B cell (primary cell): Measurements from ENCODE around the gene TBKBP1. TPM values are rescaled to one million over a fixed set of nuclear protein-coding genes. Genes with fewer than 3 reads are reported as not detected.

Source experiments
- ATAC-seq: fragments of 200-7000 bp; cut with Tn5 transposase; one replicate; pipeline ENCODE4 v1.10.0; 2021; ENCODE audit warnings: low read depth, mild to moderate bottlenecking, moderate number of reproducible peaks, moderate library complexity
- CTCF ChIA-PET: fragments of 350-600 bp; sonication (Branson Sonifier 250); formaldehyde crosslinking; loops from one replicate; lab custom pipeline; 2021; ENCODE audit warnings: antibody characterized with exemption, inconsistent platforms; lab: Charles Lee
- POLR2A ChIA-PET: fragments of 350-600 bp; sonication (Branson Sonifier 250); formaldehyde crosslinking; loops from one replicate; lab custom pipeline; 2021; ENCODE audit warnings: antibody characterized with exemption; lab: Charles Lee
- DNase-seq: peaks from one replicate; pipeline ENCODE4 v3.0.0; 2013
- H2AFZ ChIP-seq: 2 replicates; pipeline ENCODE4 v1.6.1; 2012; ENCODE audit warnings: mild to moderate bottlenecking, low read depth, low read length; ENCODE audit not compliant: insufficient read depth, poor library complexity, severe bottlenecking
- H3K27ac ChIP-seq, 2 donors: 1 replicate in 1 of 2; 2 replicates in 1 of 2; pipeline ENCODE4 v1.5.1; 2012 to 2013; ENCODE audit warnings: low read length in 2 of 2, mild to moderate bottlenecking in 2 of 2, moderate library complexity in 1 of 2
- H3K27me3 ChIP-seq, 4 experiments: fragments of 200-600 bp in 1 of 4; sonication (generic) in 1 of 4; replicated peaks in 1 of 4; 1 replicate in 2 of 4; 2 replicates in 2 of 4; pipeline versions ENCODE4 v1.6.1 to v1.7.0; 2013 to 2016; ENCODE audit warnings: low read length in 3 of 4, mild to moderate bottlenecking in 2 of 4, mixed read lengths in 1 of 4, moderate library complexity in 1 of 4; ENCODE audit not compliant: insufficient read depth in 4 of 4, control insufficient read depth in 3 of 4; ENCODE audit errors: control extremely low read depth in 1 of 4
- H3K36me3 ChIP-seq, 2 experiments: replicated peaks in 1 of 2; 1 replicate in 1 of 2; 2 replicates in 1 of 2; pipeline versions ENCODE4 v1.6.1 to v1.7.1; 2013; ENCODE audit warnings: low read length in 1 of 2; ENCODE audit not compliant: insufficient read depth in 2 of 2, control insufficient read depth in 1 of 2; ENCODE audit errors: control extremely low read depth in 1 of 2, extremely low read depth in 1 of 2
- H3K4me1 ChIP-seq, 2 donors: fragments of 200-600 bp in 1 of 2; sonication (generic) in 1 of 2; 1 replicate in 1 of 2; 2 replicates in 1 of 2; pipeline versions ENCODE4 v1.5.1 to v1.6.1; 2013 to 2017; ENCODE audit warnings: low read length in 2 of 2; ENCODE audit not compliant: control insufficient read depth in 2 of 2, insufficient read depth in 2 of 2
- H3K4me2 ChIP-seq: replicated peaks from 2 replicates; pipeline ENCODE3; 2012; ENCODE audit warnings: mild to moderate bottlenecking, low read depth, low read length; ENCODE audit not compliant: poor library complexity, severe bottlenecking
- H3K4me3 ChIP-seq, 5 experiments: fragments of 200-600 bp in 1 of 5; sonication (generic) in 1 of 5; 1 replicate in 3 of 5; 2 replicates in 2 of 5; pipeline versions ENCODE4 v1.5.1 to v1.7.0; 2011 to 2016; ENCODE audit warnings: low read length in 4 of 5, mild to moderate bottlenecking in 4 of 5, low read depth in 2 of 5, control low read depth in 1 of 5, moderate library complexity in 1 of 5; ENCODE audit not compliant: insufficient read depth in 1 of 5; ENCODE audit errors: control extremely low read depth in 1 of 5, extremely low read depth in 1 of 5
- H3K79me2 ChIP-seq: fragments of 200-600 bp; sonication (generic); one replicate; pipeline ENCODE4 v1.6.0; 2016; ENCODE audit warnings: low read length; ENCODE audit not compliant: control insufficient read depth, insufficient read depth
- H3K9ac ChIP-seq: fragments of 200-600 bp; sonication (generic); 2 replicates; pipeline ENCODE4 v1.6.1; 2017; ENCODE audit warnings: mild to moderate bottlenecking, low read length, moderate library complexity
- H3K9me3 ChIP-seq, 3 donors: one replicate each; pipeline versions ENCODE4 v1.6.1 to v1.7.1; 2013; ENCODE audit warnings: low read length in 2 of 3; ENCODE audit not compliant: control insufficient read depth in 2 of 3, insufficient read depth in 1 of 3; ENCODE audit errors: control extremely low read depth in 1 of 3
- H4K20me1 ChIP-seq: 2 replicates; pipeline ENCODE4 v1.6.0; 2012; ENCODE audit warnings: mild to moderate bottlenecking, low read length; ENCODE audit not compliant: insufficient read depth, control insufficient read depth, poor library complexity, severe bottlenecking
- H3K27ac Mint-ChIP-seq: one replicate; pipeline ENCODE4 v1.8.0; 2021; ENCODE audit warnings: mixed read lengths
- H3K27me3 Mint-ChIP-seq: one replicate; pipeline ENCODE4 v1.8.0; 2021; ENCODE audit warnings: mixed read lengths
- H3K4me1 Mint-ChIP-seq: one replicate; pipeline ENCODE4 v1.8.0; 2021; ENCODE audit warnings: mixed read lengths
- H3K4me3 Mint-ChIP-seq: one replicate; pipeline ENCODE4 v1.8.0; 2021; ENCODE audit warnings: mixed read lengths
- H3K9me3 Mint-ChIP-seq: one replicate; pipeline ENCODE4 v1.8.0; 2022; ENCODE audit warnings: mixed read lengths; ENCODE audit not compliant: insufficient read depth
- EZH2 ChIP-seq: IDR thresholded peaks from 2 replicates; pipeline ENCODE4 v1.6.1; 2012; ENCODE audit warnings: borderline replicate concordance, low read depth, mild to moderate bottlenecking, moderate library complexity, low read length; ENCODE audit not compliant: insufficient read depth, poor library complexity, severe bottlenecking
- WGBS: methylation state at CpG from one replicate; pipeline ENCODE4 v1.1.5; 2013; ENCODE audit warnings: missing lambda C conversion rate; ENCODE audit not compliant: insufficient coverage; 5-methylcytosine and 5-hydroxymethylcytosine counted together
- intact Hi-C: fragments of 100-400 bp; cut with micrococcal nuclease; formaldehyde crosslinking; loops from one replicate; pipeline ENCODE4 v1.10.0; 2022
- polyA plus RNA-seq: library from polyadenylated mRNA; depleted of rRNA; stranded (reverse); fragments of >200 nt; gene quantifications from 2 replicates; pipeline ENCODE4 v1.2.3, GENCODE V29; 2012
- total RNA-seq, 2 donors: library from RNA; stranded (reverse); fragments of 120-200 nt in 1 of 2; gene quantifications; 1 replicate in 1 of 2; 2 replicates in 1 of 2; pipeline versions ENCODE4 v1.2.3 to v1.2.4, GENCODE V29; 2013 to 2022
- TF ChIP-seq, protein P1 (sequence below): fragments of 200-600 bp; IDR thresholded peaks from one replicate; pipeline ENCODE4 v1.8.0; 2022; ENCODE audit warnings: antibody characterized with exemption, mild to moderate bottlenecking

Gene TBKBP1
- total and polyA plus RNA-seq, 2 donors (not counting 1 experiment from before 2014, with no cell fraction given), result 6.6 to 8.4 TPM

DNA sequence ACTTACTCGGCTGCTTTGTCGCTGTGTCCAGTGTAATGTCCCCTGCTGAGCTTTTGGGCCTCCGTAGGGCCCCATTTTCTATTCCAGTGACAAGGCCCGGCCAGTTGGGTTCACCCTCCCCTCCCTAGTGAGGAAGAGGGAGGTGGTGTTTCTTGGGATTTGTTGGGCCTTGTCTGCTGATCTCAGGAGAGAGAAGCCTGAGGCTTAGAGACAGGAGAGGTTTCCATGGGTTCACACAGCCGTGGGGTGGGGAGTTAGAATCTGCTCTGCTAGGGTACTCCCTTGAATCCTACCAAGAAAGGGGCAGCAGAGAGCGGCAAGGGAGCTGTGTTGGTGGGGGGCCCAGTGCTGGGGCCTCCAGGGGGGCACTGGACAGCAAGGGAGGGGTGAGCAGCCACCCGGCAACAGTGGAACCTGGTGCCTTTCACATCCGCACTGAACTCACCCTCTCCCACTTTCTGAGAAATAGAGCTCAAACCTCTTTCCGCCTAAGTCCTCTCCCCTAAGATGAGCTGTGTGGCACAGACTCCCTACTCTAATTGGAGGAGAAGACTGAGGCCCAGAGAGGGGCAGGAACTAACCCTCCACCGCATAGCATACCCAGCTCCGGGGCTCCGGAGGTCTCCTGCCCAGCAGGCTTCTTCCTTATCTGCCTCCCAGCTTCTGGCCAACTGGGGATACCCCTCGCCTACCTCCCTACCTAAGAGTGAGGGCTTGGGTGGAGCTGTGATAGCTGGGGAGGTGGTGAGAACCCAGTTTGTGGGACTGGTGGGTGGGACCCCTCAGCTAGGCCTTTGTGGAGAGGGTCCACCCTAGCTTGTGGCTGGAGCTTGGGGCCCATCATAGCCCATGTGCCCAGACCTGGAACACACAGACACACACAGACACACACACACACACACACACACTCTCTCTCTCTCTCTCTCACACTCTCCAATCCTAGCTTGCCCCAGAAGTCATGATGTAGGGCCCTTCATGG lies 6.8 kb downstream of the TBKBP1 start:
- Mint-ChIP-seq H3K4me1 (peaks cover 56% of the 10 kb centered on the region), H3K9me3 (no peaks in the 10 kb centered on the region), H3K27me3 (no peaks in the 10 kb centered on the region), H3K4me3 (no peak overlapping the region), H3K27ac (peak overlapping the region; percentile 32)
- Histone ChIP-seq H3K4me1 (peaks cover 35 to 67% of the 10 kb centered on the region in 2 donors), H3K4me3 (no peak overlapping the region), H2AFZ (no peak overlapping the region), H3K27ac (no peak overlapping the region), H3K9ac (no peak overlapping the region), H3K4me2 (no peak overlapping the region), H3K36me3 (no peaks in the 10 kb centered on the region), H3K9me3 (no peaks in the 10 kb centered on the region), H3K79me2 (no peaks in the 10 kb centered on the region), H3K27me3 (no peaks in the 10 kb centered on the region), H4K20me1 (peaks cover 4% of the 10 kb centered on the region)
- 100% methylated on average over 4 of the region's 13 CpGs for WGBS
- ChIA-PET CTCF (interaction anchor here (0.9 to 7.0 kb wide), 10 partner anchors 9 to 102 kb away, joined by 3 to 108 read pairs (median 6); partner anchors contain the start of gene TBX21), POLR2A (interaction anchor here (0.6 to 0.8 kb wide), 3 partner anchors 10 to 36 kb away, joined by 3 read pairs; partner anchors contain the start of gene TBX21)
- no peak for TF ChIP-seq EZH2
- TF ChIP-seq, protein P1, sequence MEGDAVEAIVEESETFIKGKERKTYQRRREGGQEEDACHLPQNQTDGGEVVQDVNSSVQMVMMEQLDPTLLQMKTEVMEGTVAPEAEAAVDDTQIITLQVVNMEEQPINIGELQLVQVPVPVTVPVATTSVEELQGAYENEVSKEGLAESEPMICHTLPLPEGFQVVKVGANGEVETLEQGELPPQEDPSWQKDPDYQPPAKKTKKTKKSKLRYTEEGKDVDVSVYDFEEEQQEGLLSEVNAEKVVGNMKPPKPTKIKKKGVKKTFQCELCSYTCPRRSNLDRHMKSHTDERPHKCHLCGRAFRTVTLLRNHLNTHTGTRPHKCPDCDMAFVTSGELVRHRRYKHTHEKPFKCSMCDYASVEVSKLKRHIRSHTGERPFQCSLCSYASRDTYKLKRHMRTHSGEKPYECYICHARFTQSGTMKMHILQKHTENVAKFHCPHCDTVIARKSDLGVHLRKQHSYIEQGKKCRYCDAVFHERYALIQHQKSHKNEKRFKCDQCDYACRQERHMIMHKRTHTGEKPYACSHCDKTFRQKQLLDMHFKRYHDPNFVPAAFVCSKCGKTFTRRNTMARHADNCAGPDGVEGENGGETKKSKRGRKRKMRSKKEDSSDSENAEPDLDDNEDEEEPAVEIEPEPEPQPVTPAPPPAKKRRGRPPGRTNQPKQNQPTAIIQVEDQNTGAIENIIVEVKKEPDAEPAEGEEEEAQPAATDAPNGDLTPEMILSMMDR, result no peak
- intact Hi-C loops, result no loop called here
- DNase-seq (no peak), ATAC-seq (no peak)
